HEK293T (cell line): ENCODE results near the gene CCDC187.

ENCODE experiments used
- CTCF ChIA-PET: fragments of 350-600 bp; formaldehyde crosslinking; extraction: SDS; loops from one replicate; lab custom pipeline; 2021; ENCODE audit warnings: antibody characterized with exemption, inconsistent platforms; lab: Yijun Ruan, JAX
- POLR2A ChIA-PET: fragments of 350-600 bp; formaldehyde crosslinking; extraction: SDS; loops from one replicate; lab custom pipeline; 2020; ENCODE audit warnings: antibody characterized with exemption, inconsistent platforms; lab: Yijun Ruan, JAX
- DNase-seq: peaks from one replicate; pipeline ENCODE4 v3.0.0; 2012; ENCODE audit warnings: mixed read lengths; ENCODE audit errors: extremely low spot score
- ARNT ChIP-seq: fragments of 450-650 bp; IDR thresholded peaks from 2 replicates; pipeline ENCODE4 v1.6.1; 2017; ENCODE audit warnings: mild to moderate bottlenecking
- BHLHE40 ChIP-seq: fragments of 450-650 bp; IDR thresholded peaks from 2 replicates; pipeline ENCODE4 v1.6.1; 2016; ENCODE audit warnings: mild to moderate bottlenecking, moderate library complexity, borderline replicate concordance
- CTBP1 ChIP-seq: fragments of 450-650 bp; IDR thresholded peaks from 2 replicates; pipeline ENCODE4 v1.6.1; 2016; ENCODE audit warnings: borderline replicate concordance
- ELF4 ChIP-seq: fragments of 450-650 bp; IDR thresholded peaks from 2 replicates; pipeline ENCODE4 v1.6.1; 2017; ENCODE audit warnings: antibody characterized with exemption
- FOXA1 ChIP-seq: fragments of 450-650 bp; IDR thresholded peaks from 2 replicates; pipeline ENCODE4 v1.6.1; 2016; ENCODE audit warnings: mild to moderate bottlenecking
- FOXK2 ChIP-seq: fragments of 450-650 bp; IDR thresholded peaks from 2 replicates; pipeline ENCODE4 v1.6.1; 2016; ENCODE audit warnings: mild to moderate bottlenecking
- FOXM1 ChIP-seq: fragments of 450-650 bp; IDR thresholded peaks from 2 replicates; pipeline ENCODE4 v1.6.1; 2017; ENCODE audit warnings: mild to moderate bottlenecking, borderline replicate concordance
- HDGF ChIP-seq: fragments of 450-650 bp; IDR thresholded peaks from 2 replicates; pipeline ENCODE4 v1.6.1; 2017; ENCODE audit warnings: antibody characterized with exemption, borderline replicate concordance
- L3MBTL2 ChIP-seq: fragments of 450-650 bp; conservative IDR thresholded peaks from 2 replicates; pipeline ENCODE4 v1.6.1; 2016; ENCODE audit warnings: mild to moderate bottlenecking
- LEF1 ChIP-seq: fragments of 450-650 bp; IDR thresholded peaks from 2 replicates; pipeline ENCODE4 v1.6.1; 2017; ENCODE audit warnings: mild to moderate bottlenecking, borderline replicate concordance
- NFRKB ChIP-seq: fragments of 450-650 bp; IDR thresholded peaks from 2 replicates; pipeline ENCODE4 v1.6.1; 2016; ENCODE audit warnings: mild to moderate bottlenecking, moderate library complexity
- PKNOX1 ChIP-seq: fragments of 450-650 bp; IDR thresholded peaks from 2 replicates; pipeline ENCODE4 v1.6.1; 2016
- SP1 ChIP-seq: fragments of 450-650 bp; IDR thresholded peaks from 2 replicates; pipeline ENCODE4 v1.6.1; 2017
- SUZ12 ChIP-seq: fragments of 450-650 bp; IDR thresholded peaks from 2 replicates; pipeline ENCODE4 v1.6.1; 2016; ENCODE audit warnings: mild to moderate bottlenecking
- TARDBP ChIP-seq: fragments of 450-650 bp; IDR thresholded peaks from 2 replicates; pipeline ENCODE4 v1.6.1; 2016
- ZNF384 ChIP-seq: fragments of 450-650 bp; IDR thresholded peaks from 2 replicates; pipeline ENCODE4 v1.6.1; 2016

CCDC187 gene

GRCh38 chr9:136345281-136346156 is 41.6 kb upstream of the CCDC187 start:
- TF ChIP-seq NFRKB (no peak), FOXM1 (no peak), L3MBTL2 (no peak), TARDBP (no peak), BHLHE40 (no peak), CTBP1 (no peak), PKNOX1 (no peak), HDGF (no peak), LEF1 (no peak), ZNF384 (no peak), ARNT (no peak), FOXK2 (no peak), FOXA1 (no peak), SP1 (no peak), SUZ12 (no peak)
- ChIA-PET POLR2A (interaction anchor here (1.3 to 1.8 kb wide), 2 partner anchors 9 to 18 kb away, joined by 3 to 6 read pairs; partner anchors contain the start of gene DNLZ), CTCF (interaction anchor here (1.2 to 1.4 kb wide), 2 partner anchors 17 to 33 kb away, joined by 3 read pairs; no protein-coding TSS in a partner anchor)
- DNase-seq, result no peak

- POLR2A ChIA-PET, result interaction anchor here (0.6 to 1.3 kb wide), 2 partner anchors 9 to 18 kb away, joined by 3 read pairs; no protein-coding TSS in a partner anchor
- TF ChIP-seq FOXK2 (no peak), ZNF384 (no peak), PKNOX1 (no peak), L3MBTL2 (no peak), SUZ12 (no peak), TARDBP (no peak), CTBP1 (no peak), LEF1 (no peak), BHLHE40 (no peak), NFRKB (no peak), SP1 (no peak), FOXM1 (no peak), FOXA1 (no peak), HDGF (no peak), ARNT (no peak), ELF4 (no peak)
- CTCF ChIA-PET, result interaction anchor here (1.4 kb wide), 1 partner anchor 32 kb away, joined by 3 read pairs; no protein-coding TSS in a partner anchor
- DNase-seq, result no peak
These were observed 40.8 kb upstream of the CCDC187 start for GRCh38 chr9:136344544-136345280.

- no peak for TF ChIP-seq SP1
- TF ChIP-seq FOXK2, result no peak
- no peak for TF ChIP-seq ZNF384
- no peak for TF ChIP-seq ELF4
- TF ChIP-seq FOXM1, result no peak
- no peak for TF ChIP-seq PKNOX1
- TF ChIP-seq LEF1, result no peak
- TF ChIP-seq SUZ12, result no peak
- no peak for TF ChIP-seq CTBP1
- no peak for TF ChIP-seq NFRKB
- no peak for TF ChIP-seq BHLHE40
- no peak for TF ChIP-seq L3MBTL2
- no peak for TF ChIP-seq HDGF
- ChIA-PET POLR2A (interaction anchor here (0.6 kb wide), 1 partner anchor 19 kb away, joined by 3 read pairs; no protein-coding TSS in a partner anchor), CTCF (no interaction called here)
- DNase-seq, result no peak
These were observed 40.0 kb upstream of the CCDC187 start for GRCh38 chr9:136343884-136344269.

GRCh38 chr9:136343121-136343883 is 39.4 kb upstream of the CCDC187 start:
- TF ChIP-seq NFRKB (no peak), PKNOX1 (no peak), ARNT (no peak), SP1 (no peak), L3MBTL2 (no peak), HDGF (no peak), ELF4 (no peak), CTBP1 (no peak), FOXK2 (no peak)

More at GRCh38 chr9:136343121-136343883, 39.4 kb upstream of the CCDC187 start:
- ChIA-PET POLR2A (no interaction called here), CTCF (no interaction called here)
- no peak for DNase-seq
